GM12891 (cell line): ENCODE measurements around the gene WDR91.
A peak's percentile ranks its signal among the peaks of the same experiment; 100 is the strongest.

Experiments used
- DNase-seq: peaks from one replicate; pipeline ENCODE4 v3.0.0; 2011; ENCODE audit warnings: low spot score; ENCODE audit not compliant: insufficient read length
- FAIRE-seq: peaks from 2 replicates; lab custom pipeline; 2011; peaks lifted over from hg19 to GRCh38; lab: Jason Lieb, UNC
- PAX5 ChIP-seq: IDR thresholded peaks from 2 replicates; pipeline ENCODE4 v1.6.1; 2011; ENCODE audit warnings: low read length, moderate library complexity, mild to moderate bottlenecking; ENCODE audit not compliant: insufficient read depth, severe bottlenecking
- POLR2A ChIP-seq: IDR thresholded peaks from 2 replicates; pipeline ENCODE4 v1.6.1; 2011; ENCODE audit warnings: low read depth, low read length, control low read depth
- POLR2AphosphoS5 ChIP-seq: IDR thresholded peaks from 2 replicates; pipeline ENCODE4 v1.6.1; 2011; ENCODE audit warnings: low read depth, low read length, control low read depth
- POU2F2 ChIP-seq: IDR thresholded peaks from 2 replicates; pipeline ENCODE4 v1.6.1; 2011; ENCODE audit warnings: low read depth, mild to moderate bottlenecking, control low read depth, low read length, moderate library complexity
- SPI1 ChIP-seq: IDR thresholded peaks from 2 replicates; pipeline ENCODE4 v1.6.1; 2011; ENCODE audit warnings: low read depth, low read length, control low read depth
- TAF1 ChIP-seq: IDR thresholded peaks from 2 replicates; pipeline ENCODE4 v1.6.1; 2011; ENCODE audit warnings: low read depth, low read length, control low read depth

Gene WDR91

GRCh38 chr7:135184254-135184841 lies 27.0 kb downstream of the WDR91 start:
- DNase-seq (no peak), FAIRE-seq (no peak)
- TF ChIP-seq POLR2AphosphoS5 (peak; percentile 29; the same call in 1 of the 2 replicates), POLR2A (0 out of 2 replicates have a peak, but pooled peaks have one; percentile 17), SPI1 (no peak)

GRCh38 chr7:135183478-135183877 lies 27.8 kb downstream of the WDR91 start:
- FAIRE-seq (no peak), DNase-seq (no peak)
- TF ChIP-seq POU2F2 = no peak
- TF ChIP-seq POLR2AphosphoS5 = no peak
- peak; percentile 43 for TF ChIP-seq SPI1
- TF ChIP-seq POLR2A = no peak
- no peak for TF ChIP-seq PAX5

GRCh38 chr7:135181929-135182678 lies 29.2 kb downstream of the WDR91 start:
- TF ChIP-seq POU2F2 (no peak), SPI1 (no peak), PAX5 (no peak)
- DNase-seq (no peak), FAIRE-seq (no peak)

- FAIRE-seq = no peak
- DNase-seq = no peak
- TF ChIP-seq PAX5 (no peak), SPI1 (no peak), POLR2A (no peak), TAF1 (no peak), POLR2AphosphoS5 (no peak), POU2F2 (no peak)
Observed at GRCh38 chr7:135181261-135181928, 29.9 kb downstream of the WDR91 start.

- DNase-seq (no peak), FAIRE-seq (no peak)
- no peak for TF ChIP-seq TAF1
- no peak for TF ChIP-seq SPI1
- TF ChIP-seq POLR2A = no peak; the same call in 1 of the 2 replicates
Observed at GRCh38 chr7:135180122-135180521, 31.2 kb downstream of the WDR91 start.

- TF ChIP-seq SPI1 = no peak
- TF ChIP-seq PAX5 = no peak
- TF ChIP-seq POLR2A = no peak
- TF ChIP-seq POU2F2 = no peak
- no peak for TF ChIP-seq POLR2AphosphoS5
- no peak for TF ChIP-seq TAF1
- no peak for FAIRE-seq
Observed at GRCh38 chr7:135179321-135179925, 31.9 kb downstream of the WDR91 start.

GRCh38 chr7:135178364-135178763 lies 33.0 kb downstream of the WDR91 start:
- no peak for TF ChIP-seq POLR2A
- TF ChIP-seq TAF1 = no peak
- TF ChIP-seq PAX5 = no peak
- TF ChIP-seq SPI1 = no peak
- TF ChIP-seq POU2F2 = no peak
- no peak for TF ChIP-seq POLR2AphosphoS5
- DNase-seq = no peak
- FAIRE-seq = no peak

More at GRCh38 chr7:135179321-135179925, 31.9 kb downstream of the WDR91 start:
- no peak for DNase-seq

- TF ChIP-seq PAX5 (no peak), POU2F2 (no peak), POLR2A (no peak), SPI1 (no peak), POLR2AphosphoS5 (no peak), TAF1 (no peak)
- DNase-seq (no peak), FAIRE-seq (no peak)
Observed at GRCh38 chr7:135177028-135177696, 34.2 kb downstream of the WDR91 start.

GRCh38 chr7:135175931-135176330 lies 35.4 kb downstream of the WDR91 start:
- TF ChIP-seq PAX5 = no peak
- TF ChIP-seq POLR2A = no peak
- no peak for TF ChIP-seq SPI1
- no peak for TF ChIP-seq POU2F2
- TF ChIP-seq POLR2AphosphoS5 = no peak
- TF ChIP-seq TAF1 = no peak
- FAIRE-seq = no peak
- DNase-seq = no peak
